Posterior vena cava (tissue), 2 donors: ENCODE data around the gene CDH13. TPM values are rescaled to one million over a fixed set of nuclear protein-coding genes. Genes with fewer than 3 reads are reported as not detected.

Experiments
- DNase-seq: peaks from one replicate; pipeline ENCODE4 v3.0.0-alpha.2; 2020; ENCODE audit warnings: low spot score
- intact Hi-C, 2 donors: fragments of 100-400 bp; cut with DNase I; formaldehyde crosslinking; loops; one replicate each; pipeline versions ENCODE4 v1.14.1 to v1.14.2; 2022 to 2023
- total RNA-seq, 2 donors: library from RNA; stranded (reverse); fragmentation: NEBNext Ultra II Directional; extraction: Animal tissue kit (Norgen Biotek cat#: 25700); gene quantifications; one replicate each; pipeline ENCODE4 v1.2.1, GENCODE V29; 2021
- donor health status: DM: yes; HTN: yes; CAD: no.
- donor health status: DM: yes; HTN: yes; CAD: no.

The CDH13 gene
- total RNA-seq, 2 donors from 2014 or later = 32.0 to 81.7 TPM

GRCh38 chr16:82643936-82644630 is 17.3 kb downstream of the CDH13 start:
- DNase-seq = no peak
- intact Hi-C loops = no loop called here

- no peak for DNase-seq
- intact Hi-C loops = no loop called here
Observed at GRCh38 chr16:82646504-82646903, 19.7 kb downstream of the CDH13 start.

- no peak for DNase-seq
- intact Hi-C loops = no loop called here
Observed at GRCh38 chr16:82649766-82650165, 23.0 kb downstream of the CDH13 start.

GRCh38 chr16:82650804-82651203 is 24.0 kb downstream of the CDH13 start:
- DNase-seq = no peak
- intact Hi-C loops = no loop called here

GRCh38 chr16:82651921-82652601 is 25.3 kb downstream of the CDH13 start:
- intact Hi-C loops = no loop called here
- DNase-seq = no peak

GRCh38 chr16:82652826-82653225 is 26.1 kb downstream of the CDH13 start:
- intact Hi-C loops = no loop called here
- no peak for DNase-seq

- intact Hi-C loops = no loop called here
- no peak for DNase-seq
Observed at GRCh38 chr16:82653550-82654511, 27.1 kb downstream of the CDH13 start.

GRCh38 chr16:82655072-82655714 is 28.4 kb downstream of the CDH13 start:
- intact Hi-C loops = no loop called here
- no peak for DNase-seq

GRCh38 chr16:82655720-82656490 is 29.1 kb downstream of the CDH13 start:
- no peak for DNase-seq
- intact Hi-C loops = no loop called here

GRCh38 chr16:82657239-82657638 is 30.5 kb downstream of the CDH13 start:
- intact Hi-C loops = no loop called here

GRCh38 chr16:82657786-82658185 is 31.0 kb downstream of the CDH13 start:
- intact Hi-C loops = no loop called here
- no peak for DNase-seq

More at GRCh38 chr16:82657239-82657638, 30.5 kb downstream of the CDH13 start:
- no peak for DNase-seq

- intact Hi-C loops = no loop called here
- DNase-seq = no peak
Observed at GRCh38 chr16:82658796-82659195, 32.0 kb downstream of the CDH13 start.

- no peak for DNase-seq
- intact Hi-C loops = no loop called here
Observed at GRCh38 chr16:82660075-82660645, 33.4 kb downstream of the CDH13 start.

- no peak for DNase-seq
- intact Hi-C loops = no loop called here
Observed at GRCh38 chr16:82660966-82661365, 34.2 kb downstream of the CDH13 start.

GRCh38 chr16:82664181-82664580 is 37.4 kb downstream of the CDH13 start:
- intact Hi-C loops = no loop called here
- DNase-seq = no peak

GRCh38 chr16:82665025-82665424 is 38.3 kb downstream of the CDH13 start:
- no peak for DNase-seq
- intact Hi-C loops = no loop called here

GRCh38 chr16:82667437-82667836 is 40.7 kb downstream of the CDH13 start:
- intact Hi-C loops = no loop called here
- no peak for DNase-seq

GRCh38 chr16:82668094-82668493 is 41.3 kb downstream of the CDH13 start:
- no peak for DNase-seq
- intact Hi-C loops = no loop called here
